ENCODE results near the gene GTF3C2. TPM values are rescaled to one million over a fixed set of nuclear protein-coding genes. Genes with fewer than 3 reads are reported as not detected.

The GTF3C2 gene
- total and polyA plus RNA-seq, 2 of the 13 experiments (the other 11 are each of a cell fraction or from before 2014, with no cell fraction given) = 77.5 to 130 TPM

DNA sequence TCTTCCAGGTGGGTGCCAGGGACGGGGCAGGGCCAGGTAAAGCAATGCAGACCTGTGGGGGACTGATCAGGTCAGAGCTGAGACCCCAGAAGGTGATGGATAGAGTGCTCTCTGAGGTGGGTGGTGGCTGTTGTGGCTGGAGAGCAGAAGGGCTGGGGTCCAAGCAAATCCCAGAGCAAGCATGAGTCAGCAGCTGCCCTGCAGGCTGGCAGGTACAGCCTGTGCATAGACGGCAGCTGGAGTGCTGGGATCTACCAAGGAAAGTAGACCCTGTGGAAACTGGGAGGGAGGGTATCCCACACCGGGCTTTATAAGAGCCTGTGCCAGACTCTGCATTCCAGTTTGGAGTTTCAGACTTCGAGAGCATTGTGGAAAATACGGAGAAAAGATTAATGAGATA lies 73.7 kb downstream of the GTF3C2 start (continued):
- TF ChIP-seq, protein P1, sequence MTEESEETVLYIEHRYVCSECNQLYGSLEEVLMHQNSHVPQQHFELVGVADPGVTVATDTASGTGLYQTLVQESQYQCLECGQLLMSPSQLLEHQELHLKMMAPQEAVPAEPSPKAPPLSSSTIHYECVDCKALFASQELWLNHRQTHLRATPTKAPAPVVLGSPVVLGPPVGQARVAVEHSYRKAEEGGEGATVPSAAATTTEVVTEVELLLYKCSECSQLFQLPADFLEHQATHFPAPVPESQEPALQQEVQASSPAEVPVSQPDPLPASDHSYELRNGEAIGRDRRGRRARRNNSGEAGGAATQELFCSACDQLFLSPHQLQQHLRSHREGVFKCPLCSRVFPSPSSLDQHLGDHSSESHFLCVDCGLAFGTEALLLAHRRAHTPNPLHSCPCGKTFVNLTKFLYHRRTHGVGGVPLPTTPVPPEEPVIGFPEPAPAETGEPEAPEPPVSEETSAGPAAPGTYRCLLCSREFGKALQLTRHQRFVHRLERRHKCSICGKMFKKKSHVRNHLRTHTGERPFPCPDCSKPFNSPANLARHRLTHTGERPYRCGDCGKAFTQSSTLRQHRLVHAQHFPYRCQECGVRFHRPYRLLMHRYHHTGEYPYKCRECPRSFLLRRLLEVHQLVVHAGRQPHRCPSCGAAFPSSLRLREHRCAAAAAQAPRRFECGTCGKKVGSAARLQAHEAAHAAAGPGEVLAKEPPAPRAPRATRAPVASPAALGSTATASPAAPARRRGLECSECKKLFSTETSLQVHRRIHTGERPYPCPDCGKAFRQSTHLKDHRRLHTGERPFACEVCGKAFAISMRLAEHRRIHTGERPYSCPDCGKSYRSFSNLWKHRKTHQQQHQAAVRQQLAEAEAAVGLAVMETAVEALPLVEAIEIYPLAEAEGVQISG (CRISPR knock-in tag; IDR thresholded peaks at IDR 0.05) = no peak
- TF ChIP-seq, protein P2, sequence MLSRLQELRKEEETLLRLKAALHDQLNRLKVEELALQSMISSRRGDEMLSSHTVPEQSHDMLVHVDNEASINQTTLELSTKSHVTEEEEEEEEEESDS (CRISPR knock-in tag; IDR thresholded peaks at IDR 0.05; ENCODE audit: borderline replicate concordance) = no peak
- TF ChIP-seq KAT7 (CRISPR knock-in tag; IDR thresholded peaks at IDR 0.05; ENCODE audit: borderline replicate concordance) (no peak), FOSL2 (CRISPR knock-in tag; IDR thresholded peaks at IDR 0.05) (peak; percentile 74), HNRNPL (IDR thresholded peaks at IDR 0.05; ENCODE audit: low read depth, low read length) (peak; percentile 75; the same call in 1 of the 2 replicates), HNRNPK (IDR thresholded peaks at IDR 0.05; ENCODE audit: low read depth, low read length, poor library complexity, severe bottlenecking) (no peak), POLR2AphosphoS2 (IDR thresholded peaks at IDR 0.05; ENCODE audit: low read depth, low read length) (no peak), KLF16 (CRISPR knock-in tag; IDR thresholded peaks at IDR 0.05) (no peak), MAFF (IDR thresholded peaks at IDR 0.05; ENCODE audit: low read depth, low read length) (peak; percentile 55; the same call in 1 of the 2 replicates), ZNF496 (CRISPR knock-in tag; IDR thresholded peaks at IDR 0.05; ENCODE audit: insufficient replicate concordance) (no peak), ONECUT2 (CRISPR knock-in tag; IDR thresholded peaks at IDR 0.05) (no peak)
- TF ChIP-seq, protein P3, sequence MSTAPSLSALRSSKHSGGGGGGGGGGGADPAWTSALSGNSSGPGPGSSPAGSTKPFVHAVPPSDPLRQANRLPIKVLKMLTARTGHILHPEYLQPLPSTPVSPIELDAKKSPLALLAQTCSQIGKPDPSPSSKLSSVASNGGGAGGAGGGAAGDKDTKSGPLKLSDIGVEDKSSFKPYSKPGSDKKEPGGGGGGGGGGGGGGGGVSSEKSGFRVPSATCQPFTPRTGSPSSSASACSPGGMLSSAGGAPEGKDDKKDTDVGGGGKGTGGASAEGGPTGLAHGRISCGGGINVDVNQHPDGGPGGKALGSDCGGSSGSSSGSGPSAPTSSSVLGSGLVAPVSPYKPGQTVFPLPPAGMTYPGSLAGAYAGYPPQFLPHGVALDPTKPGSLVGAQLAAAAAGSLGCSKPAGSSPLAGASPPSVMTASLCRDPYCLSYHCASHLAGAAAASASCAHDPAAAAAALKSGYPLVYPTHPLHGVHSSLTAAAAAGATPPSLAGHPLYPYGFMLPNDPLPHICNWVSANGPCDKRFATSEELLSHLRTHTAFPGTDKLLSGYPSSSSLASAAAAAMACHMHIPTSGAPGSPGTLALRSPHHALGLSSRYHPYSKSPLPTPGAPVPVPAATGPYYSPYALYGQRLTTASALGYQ (CRISPR knock-in tag; IDR thresholded peaks at IDR 0.05) = no peak
- TF ChIP-seq, protein P4, sequence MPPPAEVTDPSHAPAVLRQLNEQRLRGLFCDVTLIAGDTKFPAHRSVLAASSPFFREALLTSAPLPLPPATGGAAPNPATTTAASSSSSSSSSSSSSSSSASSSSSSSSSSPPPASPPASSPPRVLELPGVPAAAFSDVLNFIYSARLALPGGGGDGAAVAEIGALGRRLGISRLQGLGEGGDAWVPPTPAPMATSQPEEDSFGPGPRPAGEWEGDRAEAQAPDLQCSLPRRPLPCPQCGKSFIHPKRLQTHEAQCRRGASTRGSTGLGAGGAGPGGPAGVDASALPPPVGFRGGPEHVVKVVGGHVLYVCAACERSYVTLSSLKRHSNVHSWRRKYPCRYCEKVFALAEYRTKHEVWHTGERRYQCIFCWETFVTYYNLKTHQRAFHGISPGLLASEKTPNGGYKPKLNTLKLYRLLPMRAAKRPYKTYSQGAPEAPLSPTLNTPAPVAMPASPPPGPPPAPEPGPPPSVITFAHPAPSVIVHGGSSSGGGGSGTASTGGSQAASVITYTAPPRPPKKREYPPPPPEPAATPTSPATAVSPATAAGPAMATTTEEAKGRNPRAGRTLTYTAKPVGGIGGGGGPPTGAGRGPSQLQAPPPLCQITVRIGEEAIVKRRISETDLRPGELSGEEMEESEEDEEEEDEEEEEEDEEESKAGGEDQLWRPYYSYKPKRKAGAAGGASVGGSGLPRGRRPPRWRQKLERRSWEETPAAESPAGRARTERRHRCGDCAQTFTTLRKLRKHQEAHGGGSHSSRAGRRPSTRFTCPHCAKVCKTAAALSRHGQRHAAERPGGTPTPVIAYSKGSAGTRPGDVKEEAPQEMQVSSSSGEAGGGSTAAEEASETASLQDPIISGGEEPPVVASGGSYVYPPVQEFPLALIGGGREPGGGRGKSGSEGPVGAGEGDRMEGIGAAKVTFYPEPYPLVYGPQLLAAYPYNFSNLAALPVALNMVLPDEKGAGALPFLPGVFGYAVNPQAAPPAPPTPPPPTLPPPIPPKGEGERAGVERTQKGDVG (CRISPR knock-in tag; IDR thresholded peaks at IDR 0.05; ENCODE audit: borderline replicate concordance) = no peak
- TF ChIP-seq, protein P5, sequence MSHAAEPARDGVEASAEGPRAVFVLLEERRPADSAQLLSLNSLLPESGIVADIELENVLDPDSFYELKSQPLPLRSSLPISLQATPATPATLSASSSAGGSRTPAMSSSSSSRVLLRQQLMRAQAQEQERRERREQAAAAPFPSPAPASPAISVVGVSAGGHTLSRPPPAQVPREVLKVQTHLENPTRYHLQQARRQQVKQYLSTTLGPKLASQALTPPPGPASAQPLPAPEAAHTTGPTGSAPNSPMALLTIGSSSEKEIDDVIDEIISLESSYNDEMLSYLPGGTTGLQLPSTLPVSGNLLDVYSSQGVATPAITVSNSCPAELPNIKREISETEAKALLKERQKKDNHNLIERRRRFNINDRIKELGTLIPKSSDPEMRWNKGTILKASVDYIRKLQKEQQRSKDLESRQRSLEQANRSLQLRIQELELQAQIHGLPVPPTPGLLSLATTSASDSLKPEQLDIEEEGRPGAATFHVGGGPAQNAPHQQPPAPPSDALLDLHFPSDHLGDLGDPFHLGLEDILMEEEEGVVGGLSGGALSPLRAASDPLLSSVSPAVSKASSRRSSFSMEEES (CRISPR knock-in tag; IDR thresholded peaks at IDR 0.05) = no peak
- TF ChIP-seq, protein P6, sequence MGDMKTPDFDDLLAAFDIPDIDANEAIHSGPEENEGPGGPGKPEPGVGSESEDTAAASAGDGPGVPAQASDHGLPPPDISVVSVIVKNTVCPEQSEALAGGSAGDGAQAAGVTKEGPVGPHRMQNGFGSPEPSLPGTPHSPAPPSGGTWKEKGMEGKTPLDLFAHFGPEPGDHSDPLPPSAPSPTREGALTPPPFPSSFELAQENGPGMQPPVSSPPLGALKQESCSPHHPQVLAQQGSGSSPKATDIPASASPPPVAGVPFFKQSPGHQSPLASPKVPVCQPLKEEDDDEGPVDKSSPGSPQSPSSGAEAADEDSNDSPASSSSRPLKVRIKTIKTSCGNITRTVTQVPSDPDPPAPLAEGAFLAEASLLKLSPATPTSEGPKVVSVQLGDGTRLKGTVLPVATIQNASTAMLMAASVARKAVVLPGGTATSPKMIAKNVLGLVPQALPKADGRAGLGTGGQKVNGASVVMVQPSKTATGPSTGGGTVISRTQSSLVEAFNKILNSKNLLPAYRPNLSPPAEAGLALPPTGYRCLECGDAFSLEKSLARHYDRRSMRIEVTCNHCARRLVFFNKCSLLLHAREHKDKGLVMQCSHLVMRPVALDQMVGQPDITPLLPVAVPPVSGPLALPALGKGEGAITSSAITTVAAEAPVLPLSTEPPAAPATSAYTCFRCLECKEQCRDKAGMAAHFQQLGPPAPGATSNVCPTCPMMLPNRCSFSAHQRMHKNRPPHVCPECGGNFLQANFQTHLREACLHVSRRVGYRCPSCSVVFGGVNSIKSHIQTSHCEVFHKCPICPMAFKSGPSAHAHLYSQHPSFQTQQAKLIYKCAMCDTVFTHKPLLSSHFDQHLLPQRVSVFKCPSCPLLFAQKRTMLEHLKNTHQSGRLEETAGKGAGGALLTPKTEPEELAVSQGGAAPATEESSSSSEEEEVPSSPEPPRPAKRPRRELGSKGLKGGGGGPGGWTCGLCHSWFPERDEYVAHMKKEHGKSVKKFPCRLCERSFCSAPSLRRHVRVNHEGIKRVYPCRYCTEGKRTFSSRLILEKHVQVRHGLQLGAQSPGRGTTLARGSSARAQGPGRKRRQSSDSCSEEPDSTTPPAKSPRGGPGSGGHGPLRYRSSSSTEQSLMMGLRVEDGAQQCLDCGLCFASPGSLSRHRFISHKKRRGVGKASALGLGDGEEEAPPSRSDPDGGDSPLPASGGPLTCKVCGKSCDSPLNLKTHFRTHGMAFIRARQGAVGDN (CRISPR knock-in tag; IDR thresholded peaks at IDR 0.05) = 0 out of 2 replicates have a peak, but pooled peaks have one; percentile 6
